Left cardiac atrium (tissue), 4 donors: ENCODE measurements around the gene HMX1. TPM values are rescaled to one million over a fixed set of nuclear protein-coding genes. Genes with fewer than 3 reads are reported as not detected.

Experiments
- ATAC-seq, 2 donors: fragments of 200-7000 bp; cut with Tn5 transposase; one replicate each; pipeline ENCODE4 v1.9.1; 2020; ENCODE audit warnings: mild to moderate bottlenecking in 2 of 2, moderate library complexity in 2 of 2
- DNase-seq: peaks from one replicate; pipeline ENCODE4 v3.0.0-alpha.2; 2020
- intact Hi-C, 2 donors: fragments of 100-400 bp; cut with DNase I; formaldehyde crosslinking; loops; one replicate each; pipeline versions ENCODE4 v1.14.1 to v1.15.1; 2022 to 2023
- total RNA-seq, 2 donors: library from RNA; stranded (reverse); fragmentation: NEBNext Ultra II Directional; extraction: Animal tissue kit (Norgen Biotek cat#: 25700); gene quantifications; one replicate each; pipeline ENCODE4 v1.2.1, GENCODE V29; 2021
- donor health status: DM: no; HTN: yes; CAD: no.
- donor health status: DM: no; HTN: yes; CAD: no; lungs with severe emphysema.
- donor health status: DM: yes; HTN: yes; CAD: no.
- donor health status: Dilated cardiomyopathy.

HMX1 gene
- total RNA-seq, 2 donors from 2014 or later, result not detected

DNA sequence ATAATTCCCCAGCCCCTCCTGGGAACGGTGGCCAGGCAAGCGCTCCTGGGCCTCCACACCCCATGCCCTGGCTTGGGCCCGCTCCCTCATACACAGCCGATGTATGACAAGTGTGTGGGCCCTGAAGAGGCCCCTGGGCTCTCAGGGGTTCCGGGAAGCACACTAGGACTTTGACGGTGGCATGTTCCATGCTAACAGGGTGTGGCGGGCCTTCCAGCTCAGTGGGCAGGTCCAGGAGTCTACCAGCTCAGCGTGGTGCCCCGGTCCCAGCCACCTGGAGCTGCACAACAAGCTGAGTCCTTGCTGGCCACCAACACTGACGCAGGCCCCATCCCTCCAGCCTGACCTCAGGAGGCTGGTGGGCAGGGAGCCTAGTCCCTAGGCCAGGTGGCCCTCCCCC is 24.4 kb upstream of the HMX1 start:
- intact Hi-C loops, result no loop called here
- ATAC-seq (no peak), DNase-seq (no peak)

DNA sequence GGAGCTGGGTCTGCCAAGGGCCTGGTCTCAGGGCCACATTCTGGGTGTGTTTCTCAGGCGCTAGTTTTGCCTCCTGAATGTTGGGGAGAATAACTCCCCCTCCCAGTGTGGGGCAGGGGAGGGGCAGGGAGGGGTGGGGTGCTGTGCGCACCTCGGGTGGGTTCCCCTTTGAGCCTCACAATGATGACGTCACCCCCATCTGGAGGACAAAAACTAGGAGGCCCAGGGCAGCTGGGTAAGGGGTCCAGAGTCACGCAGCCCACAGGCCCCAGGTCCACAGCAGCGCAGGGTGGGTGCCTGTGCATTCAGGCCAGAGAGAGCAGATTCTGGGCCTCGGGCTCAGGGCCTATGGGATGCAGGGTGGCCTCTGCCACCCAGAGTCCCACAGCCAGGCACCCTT is 23.7 kb upstream of the HMX1 start:
- DNase-seq (no peak), ATAC-seq (no peak)
- intact Hi-C loops, result no loop called here

DNA sequence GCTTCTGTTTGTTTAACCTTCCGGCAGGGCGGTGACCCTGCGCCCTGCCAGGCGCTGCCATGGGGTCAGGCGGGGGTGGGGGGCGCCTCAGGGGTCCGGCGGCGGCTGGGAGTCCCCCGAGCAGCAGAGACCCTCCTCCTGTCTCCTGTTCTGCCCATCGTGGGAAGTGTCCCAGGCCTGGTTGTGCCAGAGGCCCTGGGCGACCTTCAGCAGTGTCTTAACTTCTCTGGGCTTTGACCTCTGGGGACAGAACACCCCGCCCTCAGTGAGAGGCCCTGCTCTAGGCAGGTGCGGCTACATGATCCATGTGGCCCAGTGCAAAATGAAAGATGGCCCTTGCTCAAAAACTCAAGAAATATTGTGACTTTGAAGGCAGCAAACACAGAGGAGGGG is 22.8 kb upstream of the HMX1 start:
- ATAC-seq, result no peak
- DNase-seq, result no peak
- intact Hi-C loops, result no loop called here

DNA sequence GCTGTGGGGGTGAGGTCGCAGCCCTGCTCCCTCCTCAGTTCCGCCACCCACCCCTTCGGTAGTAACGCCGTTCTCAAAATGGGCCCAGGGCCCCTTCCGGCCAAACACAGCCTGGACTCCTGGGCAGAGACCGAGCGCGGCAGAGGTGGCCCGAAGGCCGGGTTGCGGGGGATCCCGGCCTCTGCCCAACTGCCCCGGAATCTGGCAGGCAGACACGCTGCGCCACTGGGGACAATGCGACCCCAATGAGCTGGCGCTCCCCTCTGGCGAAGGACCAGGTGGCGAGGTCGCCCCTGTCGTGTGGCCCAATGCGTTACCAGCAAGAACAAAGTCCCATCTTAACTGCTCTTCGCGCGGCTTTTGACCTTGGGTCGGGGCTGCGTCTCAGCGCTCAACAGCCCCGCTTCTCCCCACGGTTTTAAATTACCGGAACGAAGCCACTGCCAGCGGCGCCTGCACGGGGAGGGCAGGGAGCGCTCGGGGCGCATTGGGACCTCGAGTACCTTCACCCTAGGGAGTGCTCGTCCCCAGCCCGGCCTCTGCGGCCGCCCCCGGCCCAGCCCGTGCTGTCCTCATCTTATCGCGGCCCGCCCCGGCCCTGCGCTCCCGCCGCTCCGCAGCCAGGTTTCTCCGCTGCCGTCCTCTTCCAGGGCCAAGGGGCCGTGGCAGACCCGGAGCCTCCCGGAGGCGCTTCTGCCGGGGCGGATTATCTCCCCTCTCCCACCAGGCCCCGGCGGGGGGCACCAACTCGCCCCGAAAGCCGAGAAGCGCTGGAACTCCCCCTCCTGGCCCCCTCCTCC is 22.2 kb upstream of the HMX1 start:
- ATAC-seq (no peak), DNase-seq (no peak)
- intact Hi-C loops, result no loop called here

DNA sequence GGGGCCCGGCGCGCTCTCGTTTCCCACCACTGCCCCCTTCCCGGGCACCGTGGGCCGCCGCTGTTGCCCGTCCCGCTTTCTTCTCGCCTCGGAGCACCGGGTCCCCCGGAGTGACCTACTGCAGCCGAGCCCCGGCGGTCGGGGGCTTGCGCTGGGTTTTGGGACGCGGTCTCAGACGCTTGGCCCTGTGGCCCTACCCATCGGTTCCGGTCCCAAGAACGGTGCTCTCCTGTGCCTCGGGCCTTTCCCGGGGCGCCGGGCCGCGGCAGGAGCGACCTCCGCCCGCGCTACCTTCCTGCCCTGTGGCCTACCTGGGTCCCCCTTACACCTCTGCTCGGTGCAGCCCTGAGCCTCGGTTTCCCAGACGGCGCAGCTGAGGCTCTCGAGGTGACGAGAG is 21.6 kb upstream of the HMX1 start:
- intact Hi-C loops, result no loop called here
- DNase-seq, result no peak
- no peak for ATAC-seq

DNA sequence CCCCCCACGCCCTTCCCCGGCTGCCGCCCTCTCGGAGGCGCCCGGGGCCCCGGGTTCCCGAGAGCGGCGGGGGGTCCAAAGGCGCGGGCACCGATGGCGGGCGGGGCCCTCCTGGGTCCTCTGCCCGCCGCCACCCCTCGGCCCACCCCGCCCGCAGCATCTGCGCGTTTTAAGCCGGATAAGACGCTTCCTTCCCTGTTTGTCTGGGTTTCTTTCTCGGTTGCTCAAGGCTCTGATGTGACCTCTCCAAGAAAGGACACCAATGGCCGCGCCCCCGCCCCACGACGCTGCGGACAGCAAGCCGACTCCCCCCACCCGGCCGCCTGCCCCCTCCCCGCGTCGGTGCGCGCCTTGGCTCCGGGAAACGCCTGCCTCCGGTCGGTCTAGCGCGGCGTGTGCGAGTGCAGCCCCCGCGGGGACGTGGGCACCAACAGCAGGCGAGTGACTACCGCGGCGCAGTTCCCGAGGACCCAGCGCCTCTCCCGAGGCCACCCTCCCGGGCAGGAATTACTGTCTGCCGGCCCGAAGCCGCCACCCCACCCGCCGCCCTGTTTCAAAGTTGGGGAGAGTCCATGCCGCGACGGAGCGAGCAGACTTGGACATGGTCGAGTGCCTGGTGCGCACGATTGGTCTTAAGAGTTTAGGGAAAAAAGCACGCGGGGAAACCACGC is 21.1 kb upstream of the HMX1 start:
- DNase-seq, result no peak
- intact Hi-C loops, result no loop called here
- ATAC-seq, result no peak

DNA sequence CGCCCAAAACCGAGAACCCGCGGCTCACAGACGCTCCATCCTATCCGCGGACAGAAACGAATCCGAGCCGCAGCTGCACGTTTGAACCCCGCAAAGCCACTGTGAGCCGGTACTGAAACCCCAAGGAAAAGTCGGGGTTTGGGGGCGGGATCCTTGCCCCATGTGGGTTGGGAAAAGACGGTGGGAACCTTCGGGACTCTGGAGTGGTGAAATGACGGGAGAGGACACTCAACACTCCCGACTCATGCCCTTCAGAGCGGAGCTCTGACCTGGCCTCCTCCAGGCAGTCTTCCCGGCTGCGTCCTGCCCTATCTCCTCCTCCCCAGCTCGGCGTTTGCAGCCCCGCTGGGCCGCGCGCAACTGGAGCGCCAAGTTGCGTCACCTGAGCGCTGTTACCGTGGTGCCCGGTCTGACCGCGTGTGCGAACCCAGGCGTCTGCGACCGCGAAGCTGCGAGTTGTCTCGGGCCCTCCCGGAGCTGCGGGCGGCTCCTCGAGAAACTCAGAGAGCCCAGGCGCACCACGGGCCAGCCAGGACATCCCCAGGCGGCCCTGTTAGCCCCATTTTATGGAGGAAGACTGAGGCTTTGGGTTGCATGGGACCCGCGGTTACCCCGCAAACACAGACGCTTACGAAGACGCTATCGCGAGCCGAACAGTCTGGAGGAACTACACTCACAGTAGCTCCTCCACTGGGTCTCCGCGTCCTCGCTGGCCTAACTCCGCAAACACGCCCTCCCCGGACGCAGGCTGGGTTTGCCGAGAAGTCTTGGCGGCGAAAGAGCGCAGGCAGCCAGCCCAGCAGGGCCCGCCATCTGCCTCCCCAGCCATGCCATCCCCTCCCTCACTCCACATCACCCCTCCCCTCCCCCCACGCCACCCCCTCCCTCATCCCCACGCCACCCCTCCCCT is 20.3 kb upstream of the HMX1 start:
- DNase-seq (no peak), ATAC-seq (no peak)
- intact Hi-C loops, result no loop called here

DNA sequence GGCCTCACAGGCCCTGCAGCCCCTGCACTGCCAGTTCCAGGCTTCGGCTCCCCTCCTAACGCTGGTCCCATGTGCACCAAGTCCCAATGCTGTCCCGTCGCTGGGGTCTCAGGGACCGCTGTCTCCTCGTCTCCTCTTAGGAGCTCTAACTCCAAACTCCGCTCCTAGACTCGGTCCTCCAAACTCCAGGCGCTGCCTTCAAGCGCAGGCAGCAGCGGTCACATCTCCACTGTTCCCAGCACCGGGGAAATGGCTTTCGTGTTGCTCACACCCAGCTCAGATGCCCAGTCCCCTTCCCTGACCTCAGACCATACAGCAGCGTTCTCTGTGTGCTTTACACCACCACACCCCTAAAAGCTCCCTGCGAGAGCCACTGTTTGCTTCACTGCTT is 19.6 kb upstream of the HMX1 start:
- no peak for ATAC-seq
- no peak for DNase-seq
- intact Hi-C loops, result no loop called here

DNA sequence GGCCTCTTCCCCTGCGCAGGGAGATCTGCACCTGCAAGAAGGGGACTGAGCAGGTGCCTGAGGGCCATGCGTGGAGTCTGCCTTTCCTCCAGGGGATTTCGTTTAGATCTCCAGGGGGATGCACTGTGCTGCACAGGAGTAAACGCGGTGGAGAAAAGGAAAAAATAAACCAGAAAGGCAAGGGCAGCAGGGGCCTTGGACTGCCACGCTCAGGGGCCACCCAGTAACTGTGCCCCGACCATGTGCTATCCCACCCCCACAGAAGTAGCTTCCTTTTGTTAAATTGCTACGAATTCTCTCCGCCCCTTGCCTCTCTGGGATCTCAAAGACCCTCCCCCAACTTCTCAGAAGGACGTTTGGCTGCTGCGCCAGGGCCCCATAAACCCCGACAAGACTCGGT is 17.2 kb upstream of the HMX1 start:
- intact Hi-C loops, result no loop called here
- DNase-seq, result no peak
- ATAC-seq, result no peak

DNA sequence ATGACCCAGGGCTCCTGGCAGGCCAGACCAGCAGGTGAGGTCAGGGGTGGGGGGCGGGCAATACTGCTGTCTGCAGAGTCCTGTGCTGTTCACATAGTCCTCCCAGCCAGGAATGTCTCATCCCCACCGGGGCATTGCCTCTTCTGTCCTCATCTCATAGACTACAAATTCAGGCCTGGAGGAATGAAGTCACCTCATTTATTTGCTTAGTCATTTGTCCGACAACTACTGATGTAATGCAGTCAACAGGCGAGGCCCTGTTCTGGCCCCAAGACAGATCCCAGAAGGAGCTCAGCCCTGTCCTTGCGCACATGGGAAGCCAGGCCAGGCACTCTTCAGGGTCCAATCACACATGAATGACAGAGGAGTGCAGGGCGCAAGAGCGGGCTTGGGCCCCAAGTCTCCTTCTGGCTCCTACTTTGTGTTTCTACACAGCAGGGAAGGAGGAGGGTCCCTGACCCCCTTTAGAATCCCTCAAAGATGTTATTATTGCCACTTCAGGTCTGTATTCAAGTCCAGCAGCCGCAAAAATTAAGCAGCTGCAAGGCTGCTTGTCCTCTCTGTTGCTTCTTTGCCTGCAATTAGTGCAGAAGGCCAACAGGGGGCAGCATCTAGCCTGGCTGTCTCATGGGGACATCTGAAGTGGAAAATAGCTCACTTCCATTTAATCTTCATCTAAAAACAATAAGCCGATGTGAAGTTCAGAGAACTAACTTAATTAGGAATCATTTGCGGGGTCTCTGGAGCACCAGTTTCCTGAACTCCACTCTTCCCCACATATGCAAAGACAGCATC is 15.2 kb upstream of the HMX1 start:
- DNase-seq, result no peak
- intact Hi-C loops, result no loop called here
- ATAC-seq, result no peak

DNA sequence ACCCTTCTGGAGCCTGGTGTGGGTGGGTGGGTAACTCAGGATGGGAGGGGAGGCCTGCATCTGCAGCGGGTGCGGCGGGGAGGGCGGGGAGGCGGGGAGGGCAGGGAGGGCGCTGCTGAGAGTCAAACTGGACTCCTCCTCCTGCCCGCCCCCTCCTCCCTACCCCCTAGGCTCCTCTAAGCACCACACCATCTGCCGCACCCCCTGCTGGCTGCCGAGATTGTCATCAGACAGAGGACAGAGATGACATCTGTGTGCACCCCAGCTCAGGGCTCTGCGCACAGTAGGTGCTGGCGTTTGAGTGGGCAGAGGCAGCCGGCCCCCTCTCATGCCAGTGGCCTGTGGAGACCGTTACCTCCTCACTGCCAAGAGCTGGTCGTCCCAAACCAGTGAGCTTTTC is 10.6 kb upstream of the HMX1 start:
- ATAC-seq, result no peak
- intact Hi-C loops, result no loop called here
- no peak for DNase-seq

DNA sequence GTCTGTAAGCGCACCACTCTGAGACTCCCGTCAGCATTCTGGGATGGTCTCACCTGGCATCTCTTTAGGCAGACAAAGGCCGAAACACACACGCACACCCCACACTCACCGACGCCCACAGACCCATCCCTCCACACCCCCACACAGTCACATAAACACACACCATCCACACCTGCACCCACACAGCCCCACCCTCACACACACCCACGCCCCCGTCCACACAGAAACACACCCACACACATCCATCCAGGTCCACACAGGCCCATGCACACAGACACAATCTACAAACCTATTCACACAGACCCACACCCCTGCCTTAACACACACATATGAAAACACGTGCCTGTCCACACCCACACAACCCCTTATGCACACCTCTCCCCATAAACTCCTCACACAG is 9.2 kb upstream of the HMX1 start:
- DNase-seq, result no peak
- ATAC-seq, result no peak
- intact Hi-C loops, result no loop called here

DNA sequence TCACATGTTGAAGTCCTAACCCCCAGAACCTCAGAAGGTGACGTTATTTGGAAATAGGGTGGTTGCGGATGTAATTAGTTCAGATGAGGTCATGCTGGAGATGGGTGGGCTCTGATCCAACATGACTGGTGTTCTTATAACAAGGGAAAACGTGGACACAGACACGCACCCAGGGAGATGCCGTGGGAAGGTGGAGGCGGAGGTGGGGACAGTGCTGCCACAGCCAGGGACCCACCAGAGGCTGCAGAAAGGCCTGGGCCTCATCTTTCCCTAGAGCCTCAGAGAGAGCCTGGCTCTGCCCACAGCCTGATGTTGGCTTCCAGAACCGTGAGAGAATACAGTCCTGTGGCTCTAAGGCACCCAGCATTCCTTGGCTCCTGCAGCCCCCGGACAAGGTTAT is 7.9 kb upstream of the HMX1 start:
- DNase-seq, result no peak
- no peak for ATAC-seq
- intact Hi-C loops, result no loop called here

DNA sequence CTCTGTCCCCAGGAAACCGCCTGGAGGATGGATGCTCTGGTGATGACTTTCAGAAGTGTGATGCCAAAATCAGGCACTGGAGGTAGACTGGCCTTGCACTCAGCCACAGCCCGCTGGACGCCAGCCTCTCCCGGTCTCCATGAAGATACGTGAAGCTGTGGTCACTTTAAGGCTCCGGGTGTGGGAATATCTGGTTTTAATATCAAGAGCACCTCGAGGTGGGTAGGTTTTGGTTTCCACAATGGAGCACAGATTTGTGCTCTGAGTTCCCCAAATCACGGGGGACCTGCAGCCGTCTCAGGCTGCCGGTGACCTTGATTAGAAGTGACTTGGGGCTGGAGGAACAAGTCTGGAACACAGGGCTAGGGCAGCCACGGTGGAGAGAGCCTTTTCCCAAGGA is 6.8 kb upstream of the HMX1 start:
- ATAC-seq (no peak), DNase-seq (no peak)
- intact Hi-C loops, result no loop called here

DNA sequence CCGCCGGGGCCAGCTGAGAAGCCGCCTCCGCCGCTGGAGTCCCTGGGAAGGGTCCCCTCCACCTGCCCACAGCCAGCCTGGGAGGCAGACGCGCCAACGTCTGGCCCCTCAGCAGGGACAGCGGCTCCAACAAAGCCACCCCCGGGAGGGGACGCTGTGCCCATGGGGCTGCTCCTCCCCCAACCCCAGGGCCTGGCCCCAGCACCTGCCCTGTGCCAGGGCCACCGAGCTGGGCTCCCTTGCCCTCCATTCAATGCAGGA is 6.1 kb upstream of the HMX1 start:
- no peak for ATAC-seq
- intact Hi-C loops, result no loop called here
- no peak for DNase-seq

DNA sequence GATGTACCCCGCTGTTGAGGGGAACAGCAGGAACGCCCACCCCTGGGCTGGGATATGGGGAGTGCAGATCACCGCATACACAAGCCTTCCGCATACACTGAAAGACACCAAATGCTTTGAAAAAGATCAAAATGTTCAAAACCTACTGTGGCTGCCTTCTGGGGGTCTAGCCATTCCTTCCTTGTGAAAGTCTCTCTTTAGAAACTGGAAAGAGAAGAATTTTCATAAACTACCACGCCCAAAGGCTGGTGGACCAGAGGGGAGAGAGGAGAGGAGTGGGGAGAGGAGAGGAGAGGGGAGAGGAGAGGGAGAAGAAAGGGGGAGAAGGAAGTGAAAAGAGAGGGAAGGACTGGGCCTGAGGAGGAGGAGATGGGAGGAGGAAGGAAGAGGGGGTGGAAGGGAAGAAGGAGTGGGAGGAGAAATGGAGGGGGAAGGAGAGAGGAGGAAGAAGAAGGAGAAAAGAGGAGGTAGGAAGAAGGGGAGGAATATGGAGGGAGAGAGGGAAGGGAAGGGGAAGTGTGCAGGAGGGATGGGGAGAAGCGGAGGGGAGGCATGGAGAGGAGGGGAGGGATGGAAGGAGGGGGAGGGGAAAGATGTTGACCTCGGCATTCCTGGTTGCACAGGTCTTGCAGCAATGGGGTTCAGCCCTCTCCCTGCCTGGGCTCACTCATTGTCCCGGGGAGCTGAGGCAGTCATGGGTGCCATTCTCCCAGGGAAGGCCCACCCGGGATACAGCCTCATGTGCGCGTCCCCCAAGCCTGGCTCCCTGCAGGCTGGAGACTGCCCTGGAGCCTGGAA is 5.5 kb upstream of the HMX1 start:
- DNase-seq, result no peak
- no peak for ATAC-seq
- intact Hi-C loops, result no loop called here

DNA sequence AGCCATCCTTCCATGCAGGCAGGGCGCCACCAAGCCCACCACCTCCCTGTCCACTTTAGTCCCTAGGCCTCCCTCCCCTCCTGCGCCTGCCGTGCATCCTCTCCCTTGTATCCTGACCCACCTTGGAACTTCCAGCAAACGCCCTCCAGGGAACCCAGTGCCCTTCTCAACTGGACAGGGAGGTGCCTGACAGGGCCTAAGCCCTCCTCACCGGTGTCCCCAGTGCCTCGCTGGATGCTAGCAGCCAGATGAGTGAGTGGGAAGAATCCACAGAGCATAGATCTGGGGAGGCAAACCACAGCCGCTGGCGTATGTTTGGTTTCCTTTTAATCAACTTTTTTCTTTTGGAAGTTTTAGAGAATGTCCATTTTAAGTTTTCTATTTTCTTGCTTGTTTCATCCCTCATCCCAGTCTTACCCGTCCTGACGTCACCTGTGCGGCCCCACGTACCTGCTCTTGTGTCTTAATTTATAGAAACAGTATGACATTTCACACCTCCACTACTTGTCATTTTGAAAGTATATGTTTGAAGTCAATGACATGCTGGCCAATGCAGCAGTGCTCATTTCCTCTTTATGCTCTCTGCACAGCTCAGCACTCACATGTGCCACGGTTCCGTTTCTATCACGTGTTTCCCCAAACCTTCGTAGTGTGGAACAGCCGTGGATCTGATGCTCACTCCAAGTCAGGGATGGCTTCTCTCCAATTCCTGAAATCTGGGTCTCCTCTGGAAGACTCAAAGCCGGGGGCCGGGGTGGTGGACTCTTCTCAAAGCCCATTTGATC is 3.4 kb upstream of the HMX1 start:
- DNase-seq (no peak), ATAC-seq (no peak)
- intact Hi-C loops, result no loop called here
